Measurements from ENCODE around the gene FGF12.

- TF ChIP-seq EZH2phosphoT487 (IDR thresholded peaks at IDR 0.05; ENCODE audit: insufficient read depth, low read depth) (no peak), EZH2 (IDR thresholded peaks at IDR 0.05; ENCODE audit: insufficient read depth, poor library complexity, severe bottlenecking) (no peak)
Observed at GRCh38 chr3:192621909-192622308, 105.4 kb downstream of the FGF12 start.
